ENCODE results near the gene ALDH1L1.

The ALDH1L1 gene

GRCh38 chr3:126146034-126146433 is 34.4 kb downstream of the ALDH1L1 start (continued):
- TF ChIP-seq ZSCAN5A (tag by site-specific recombination; IDR thresholded peaks at IDR 0.05) (no peak), ZBTB17 (tag by site-specific recombination; IDR thresholded peaks at IDR 0.05) (no peak)

GRCh38 chr3:126142652-126143051 is 37.7 kb downstream of the ALDH1L1 start:
- Histone ChIP-seq H3K4me3 (ENCODE audit: low read depth, low read length) (no peak overlapping the region), H3K4me1 (ENCODE audit: control insufficient read depth, insufficient read depth, low read length) (no peaks in the 10 kb centered on the region), H3K9me3 (ENCODE audit: control insufficient read depth, insufficient read depth, low read depth, low read length) (no peaks in the 10 kb centered on the region), H3K27ac (ENCODE audit: extremely low read depth, low read depth, low read length) (no peak overlapping the region), H3K36me3 (ENCODE audit: control insufficient read depth in 2 of 2, insufficient read depth in 1 of 2, low read length in 2 of 2) (no peaks in the 10 kb centered on the region)
- ChIA-PET CTCF (no interaction called here), POLR2A (no interaction called here)
- TF ChIP-seq ZNF266 (tag by site-specific recombination; IDR thresholded peaks at IDR 0.05; ENCODE audit: low read depth) (no peak), ZNF585B (tag by site-specific recombination; IDR thresholded peaks at IDR 0.05) (no peak), ZFP37 (tag by site-specific recombination; IDR thresholded peaks at IDR 0.05) (no peak), ZNF2 (tag by site-specific recombination; IDR thresholded peaks at IDR 0.05) (no peak), ZNF324 (tag by site-specific recombination; IDR thresholded peaks at IDR 0.05) (no peak), MZF1 (tag by site-specific recombination; IDR thresholded peaks at IDR 0.05; ENCODE audit: borderline replicate concordance) (no peak), TRIM28 (IDR thresholded peaks at IDR 0.05; ENCODE audit: borderline replicate concordance, low read length) (no peak), ZNF114 (tag by site-specific recombination; IDR thresholded peaks at IDR 0.05) (no peak), ATF2 (tag by site-specific recombination; IDR thresholded peaks at IDR 0.05; ENCODE audit: low read depth) (no peak), PRDM1 (tag by site-specific recombination; IDR thresholded peaks at IDR 0.05) (no peak), ZNF48 (tag by site-specific recombination; IDR thresholded peaks at IDR 0.05) (no peak), ZNF169 (tag by site-specific recombination; IDR thresholded peaks at IDR 0.05) (no peak), ZNF274 (IDR thresholded peaks at IDR 0.05; ENCODE audit: low read length) (no peak), ZNF274 (tag by site-specific recombination; IDR thresholded peaks at IDR 0.05; ENCODE audit: borderline replicate concordance) (no peak), ZNF221 (tag by site-specific recombination; IDR thresholded peaks at IDR 0.05; ENCODE audit: borderline replicate concordance) (no peak), ZNF513 (tag by site-specific recombination; IDR thresholded peaks at IDR 0.05) (no peak), MYNN (tag by site-specific recombination; IDR thresholded peaks at IDR 0.05; ENCODE audit: borderline replicate concordance) (no peak), ZNF624 (tag by site-specific recombination; IDR thresholded peaks at IDR 0.05) (no peak), ZNF37A (tag by site-specific recombination; IDR thresholded peaks at IDR 0.05) (no peak)
- TF ChIP-seq, protein P1, sequence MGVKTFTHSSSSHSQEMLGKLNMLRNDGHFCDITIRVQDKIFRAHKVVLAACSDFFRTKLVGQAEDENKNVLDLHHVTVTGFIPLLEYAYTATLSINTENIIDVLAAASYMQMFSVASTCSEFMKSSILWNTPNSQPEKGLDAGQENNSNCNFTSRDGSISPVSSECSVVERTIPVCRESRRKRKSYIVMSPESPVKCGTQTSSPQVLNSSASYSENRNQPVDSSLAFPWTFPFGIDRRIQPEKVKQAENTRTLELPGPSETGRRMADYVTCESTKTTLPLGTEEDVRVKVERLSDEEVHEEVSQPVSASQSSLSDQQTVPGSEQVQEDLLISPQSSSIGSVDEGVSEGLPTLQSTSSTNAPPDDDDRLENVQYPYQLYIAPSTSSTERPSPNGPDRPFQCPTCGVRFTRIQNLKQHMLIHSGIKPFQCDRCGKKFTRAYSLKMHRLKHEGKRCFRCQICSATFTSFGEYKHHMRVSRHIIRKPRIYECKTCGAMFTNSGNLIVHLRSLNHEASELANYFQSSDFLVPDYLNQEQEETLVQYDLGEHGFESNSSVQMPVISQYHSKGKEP (tag by site-specific recombination; IDR thresholded peaks at IDR 0.05): no peak
- TF ChIP-seq, protein P2, sequence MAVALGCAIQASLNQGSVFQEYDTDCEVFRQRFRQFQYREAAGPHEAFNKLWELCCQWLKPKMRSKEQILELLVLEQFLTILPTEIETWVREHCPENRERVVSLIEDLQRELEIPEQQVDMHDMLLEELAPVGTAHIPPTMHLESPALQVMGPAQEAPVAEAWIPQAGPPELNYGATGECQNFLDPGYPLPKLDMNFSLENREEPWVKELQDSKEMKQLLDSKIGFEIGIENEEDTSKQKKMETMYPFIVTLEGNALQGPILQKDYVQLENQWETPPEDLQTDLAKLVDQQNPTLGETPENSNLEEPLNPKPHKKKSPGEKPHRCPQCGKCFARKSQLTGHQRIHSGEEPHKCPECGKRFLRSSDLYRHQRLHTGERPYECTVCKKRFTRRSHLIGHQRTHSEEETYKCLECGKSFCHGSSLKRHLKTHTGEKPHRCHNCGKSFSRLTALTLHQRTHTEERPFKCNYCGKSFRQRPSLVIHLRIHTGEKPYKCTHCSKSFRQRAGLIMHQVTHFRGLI (tag by site-specific recombination; IDR thresholded peaks at IDR 0.05): no peak
